NCI-H2227 treated with DMSO at 0.1 percent for 48 hours (cell line): ENCODE results near the gene MMADHC.

Source experiments
- DNase-seq: peaks from one replicate; lab custom pipeline; 2025; lab: John Stamatoyannopoulos, UW

Gene MMADHC

GRCh38 chr2:149587220-149587949, at the start of gene MMADHC:
Gene MMADHC (minus strand): TSS chr2:149587775. CDS start chr2:149587097, 678 bp downstream.
- peak; percentile 99 for DNase-seq

GRCh38 chr2:149634103-149634502, 46.5 kb upstream of the MMADHC start:
- DNase-seq, result no peak

DNA sequence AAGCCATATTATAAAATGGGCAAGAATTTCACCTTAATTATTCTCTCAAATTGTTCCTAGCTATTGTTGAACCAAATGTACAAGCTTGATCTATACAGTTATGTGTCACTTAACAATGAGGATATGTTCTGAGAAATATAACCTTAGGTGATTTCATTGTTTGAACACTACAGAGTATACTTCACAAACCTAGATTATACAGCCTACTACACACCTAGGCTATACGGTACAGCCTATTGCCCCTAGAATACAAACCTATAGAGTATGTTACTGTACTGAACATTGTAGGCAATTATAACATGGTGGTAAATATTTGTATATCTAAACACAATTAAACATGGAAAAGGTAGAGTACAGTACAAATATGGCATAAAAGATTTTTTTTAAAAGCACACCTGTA, 42.9 kb upstream of the MMADHC start:
- no peak for DNase-seq

- no peak for DNase-seq
Observed at GRCh38 chr2:149629026-149629425, 41.5 kb upstream of the MMADHC start.

DNA sequence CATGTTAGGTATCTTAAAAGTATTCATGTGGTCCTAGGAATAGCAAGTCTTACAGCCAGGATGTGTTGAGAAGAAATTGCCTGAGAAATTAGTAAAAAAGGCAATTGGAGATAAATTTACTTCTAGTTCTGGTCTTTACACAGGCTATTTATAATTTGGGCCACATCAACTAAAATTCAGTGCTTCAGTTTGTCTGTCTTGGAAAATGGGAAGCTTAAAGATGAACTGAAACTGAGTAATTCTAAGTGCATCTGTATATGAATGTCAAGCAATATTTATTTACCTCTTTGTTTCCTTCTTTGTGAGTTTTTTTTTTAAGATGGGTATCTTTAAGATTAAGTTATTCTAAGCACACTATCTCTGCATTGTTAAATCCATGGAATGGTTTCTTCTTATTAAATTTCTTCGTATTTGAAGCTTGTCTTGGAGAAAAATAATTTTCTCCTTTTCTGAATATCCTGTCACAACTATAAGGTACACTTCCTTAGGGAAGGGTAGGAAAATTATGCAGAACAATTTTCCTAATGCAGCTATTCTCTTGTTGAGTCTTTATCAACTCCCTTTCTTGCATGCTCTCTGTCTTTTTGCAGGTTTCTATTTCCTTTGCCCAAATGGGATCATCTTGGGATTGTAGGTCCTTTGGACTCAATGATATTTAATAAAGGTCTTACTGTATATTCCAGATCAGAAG, 39.7 kb upstream of the MMADHC start:
- no peak for DNase-seq

DNA sequence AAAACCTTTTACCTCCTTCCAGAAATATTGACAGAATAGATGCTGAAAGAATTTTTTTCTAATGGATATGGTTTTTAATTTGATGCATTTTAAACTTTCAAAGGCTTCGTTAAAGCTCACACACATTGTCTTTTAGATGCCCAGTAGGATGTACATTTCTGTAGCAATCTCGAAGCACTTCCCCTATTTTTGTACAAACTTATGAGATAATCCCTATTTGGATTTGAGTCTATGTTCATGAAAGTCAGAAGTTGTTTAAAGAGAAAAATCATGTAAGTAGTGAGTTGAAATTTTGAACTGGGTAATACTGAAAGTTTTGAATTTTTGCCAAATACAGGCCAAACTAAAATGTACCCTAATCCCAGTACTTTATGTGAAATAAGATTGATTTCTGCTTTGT, 38.1 kb upstream of the MMADHC start:
- DNase-seq, result no peak

GRCh38 chr2:149625271-149625670, 37.7 kb upstream of the MMADHC start:
- no peak for DNase-seq

DNA sequence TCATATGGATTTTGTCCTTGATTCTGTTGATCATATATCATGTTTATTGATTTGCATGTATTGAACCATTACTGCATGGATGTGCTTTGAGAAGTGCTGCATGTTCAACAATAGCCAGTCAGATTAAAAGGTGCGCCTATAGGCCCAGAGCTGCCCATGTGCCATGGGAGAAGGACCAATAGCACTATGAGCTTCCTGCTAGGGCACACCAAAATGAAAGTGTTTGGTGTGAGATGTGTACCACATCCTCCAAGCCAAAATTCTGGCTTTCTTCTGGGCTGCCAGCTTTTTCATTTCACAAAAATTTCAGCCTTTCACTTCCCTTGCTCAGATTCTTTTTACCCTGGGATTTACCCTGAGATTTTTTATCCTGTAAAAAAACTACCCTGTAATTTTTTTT, 34.8 kb upstream of the MMADHC start:
- DNase-seq, result no peak

DNA sequence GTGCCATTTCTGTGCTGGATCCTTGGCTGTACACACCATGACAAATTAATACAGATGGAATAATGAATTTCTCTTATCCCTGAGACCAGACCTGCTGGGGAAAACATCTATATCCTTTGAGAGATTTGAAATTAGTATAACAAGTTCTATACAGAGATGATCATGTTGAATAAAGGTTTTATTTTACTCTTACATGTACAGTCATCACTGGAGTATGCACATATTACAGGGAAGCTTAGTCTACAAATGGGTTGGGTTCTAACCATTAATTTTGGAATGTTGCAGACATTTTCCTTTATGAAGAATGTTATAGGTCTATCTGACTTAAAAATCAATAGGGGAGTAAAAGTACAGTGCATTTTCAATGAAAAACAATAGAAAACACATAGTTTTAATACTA, 29.9 kb upstream of the MMADHC start:
- no peak for DNase-seq

DNA sequence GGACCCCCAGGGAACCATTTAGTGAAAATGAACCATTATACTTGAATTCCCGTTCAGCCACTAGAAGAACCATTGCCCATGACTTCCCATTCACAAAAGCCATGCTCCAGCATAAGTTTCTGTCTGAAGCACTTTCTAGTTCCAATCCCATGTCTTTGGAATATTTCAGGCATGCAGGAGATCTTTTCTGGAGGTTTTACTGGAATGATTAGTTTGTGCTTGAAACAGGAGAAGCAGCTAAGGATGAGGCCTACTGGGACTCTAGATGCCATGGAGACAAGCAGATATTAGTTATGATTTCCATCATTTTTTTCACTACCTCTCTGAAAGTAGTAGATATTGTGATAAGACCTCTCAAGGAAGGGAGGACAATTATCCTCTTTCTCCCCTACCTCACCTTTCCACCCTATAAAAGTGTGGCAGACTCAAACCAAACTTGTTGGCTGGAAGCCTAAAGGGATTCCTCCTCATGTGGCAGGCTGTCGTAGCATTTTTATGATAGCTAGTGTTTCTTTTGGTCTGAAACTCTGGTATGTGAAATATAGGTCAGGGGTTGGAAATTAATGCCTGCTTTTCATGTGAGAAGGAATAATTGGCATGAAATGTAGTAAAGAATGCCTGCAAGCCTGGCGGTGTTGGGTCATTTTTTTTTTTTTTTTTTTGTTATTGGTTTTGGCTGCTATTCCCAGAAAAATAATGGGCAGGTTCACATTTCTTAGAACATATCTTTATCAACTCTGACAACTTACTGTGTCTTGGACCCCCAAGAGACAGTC, 29.3 kb upstream of the MMADHC start:
- no peak for DNase-seq

GRCh38 chr2:149613704-149614103, 26.1 kb upstream of the MMADHC start:
- no peak for DNase-seq

GRCh38 chr2:149612122-149612521, 24.5 kb upstream of the MMADHC start:
- no peak for DNase-seq

DNA sequence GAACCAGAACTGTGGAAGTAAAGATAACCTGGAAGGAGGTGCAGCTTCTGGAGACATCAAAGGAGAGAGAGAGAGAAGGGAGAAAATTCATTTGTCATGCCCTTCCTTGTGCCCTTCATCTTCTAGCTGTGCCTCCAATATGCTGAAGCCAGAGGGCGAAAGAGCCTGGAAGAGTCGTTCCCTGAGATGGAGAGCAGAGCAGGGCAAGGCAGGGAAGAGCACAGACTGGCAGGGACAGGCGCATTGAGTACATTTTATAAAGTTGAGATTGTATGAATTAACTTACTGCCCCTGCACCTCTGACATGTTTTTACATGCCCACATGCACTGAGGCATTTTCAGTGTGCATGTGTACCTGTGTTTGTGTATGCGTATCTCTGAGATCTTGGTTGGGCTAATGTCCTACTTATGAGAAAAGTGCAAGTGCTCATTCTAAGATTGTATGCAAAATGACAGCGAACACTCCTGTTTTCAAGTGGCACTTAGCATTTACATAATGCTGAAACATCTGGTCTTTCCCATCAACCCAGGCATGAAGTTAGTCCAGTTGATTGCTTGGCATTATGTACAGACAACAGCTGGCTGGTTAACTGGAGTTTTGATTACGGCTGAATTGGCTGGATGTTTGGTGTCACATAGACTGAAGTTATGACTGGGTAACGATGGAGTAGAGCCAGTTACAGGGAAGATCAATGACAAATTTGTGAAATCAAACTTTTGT, 23.7 kb upstream of the MMADHC start:
- DNase-seq, result no peak

- no peak for DNase-seq
Observed at GRCh38 chr2:149606251-149606811, 18.8 kb upstream of the MMADHC start.

DNA sequence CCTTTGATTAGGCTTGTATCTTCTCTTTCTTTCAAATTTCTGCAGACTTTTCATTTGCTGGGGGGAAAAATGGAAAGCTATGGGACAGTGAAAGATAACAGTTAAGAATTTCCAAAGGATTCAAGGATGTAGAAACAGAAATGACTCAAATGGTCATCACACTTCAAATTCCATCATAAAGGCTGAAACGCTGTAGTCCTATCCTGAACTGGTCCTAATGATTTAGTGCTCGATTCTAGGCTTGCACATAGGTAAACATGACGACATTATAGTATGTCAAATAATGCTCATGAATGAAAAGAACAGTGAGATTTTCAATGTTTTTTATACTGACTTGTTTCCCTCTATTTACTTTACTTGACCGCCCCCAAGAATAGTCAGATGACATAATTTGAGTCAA, 15.7 kb upstream of the MMADHC start:
- no peak for DNase-seq

- DNase-seq, result no peak
Observed at GRCh38 chr2:149601141-149601796, 13.7 kb upstream of the MMADHC start.

GRCh38 chr2:149597668-149598326, 10.2 kb upstream of the MMADHC start:
- peak; percentile 94 for DNase-seq

- no peak for DNase-seq
Observed at GRCh38 chr2:149597050-149597667, 9.6 kb upstream of the MMADHC start.

GRCh38 chr2:149596471-149596870, 8.9 kb upstream of the MMADHC start:
- no peak for DNase-seq
